Measurements from ENCODE around the gene EGFL8. TPM values are rescaled to one million over a fixed set of nuclear protein-coding genes. Genes with fewer than 3 reads are reported as not detected.

EGFL8 gene
- total and polyA plus RNA-seq, 9 of the 15 experiments (the other 6 are each of a cell fraction or from before 2014, with no cell fraction given): 2.2 to 47.4 (median 14.2) TPM

GRCh38 chr6:32153564-32154513, 10.6 kb upstream of the EGFL8 start, which contains the start of gene PPT2 (continued):
- no peak for TF ChIP-seq ZNF124 (CRISPR knock-in tag; IDR thresholded peaks at IDR 0.05)
- no peak for TF ChIP-seq NR4A1 (CRISPR knock-in tag; IDR thresholded peaks at IDR 0.05)
- TF ChIP-seq NR4A1 (tag; IDR thresholded peaks at IDR 0.05): 0 out of 2 replicates have a peak, but pooled peaks have one; percentile 19
- TF ChIP-seq RUNX1 (IDR thresholded peaks at IDR 0.05; ENCODE audit: low read depth): no peak
- no peak for TF ChIP-seq ZNF3 (CRISPR knock-in tag; IDR thresholded peaks at IDR 0.05)
- TF ChIP-seq DEAF1 (CRISPR knock-in tag; IDR thresholded peaks at IDR 0.05): no peak
- TF ChIP-seq ZNF431 (CRISPR knock-in tag; IDR thresholded peaks at IDR 0.05): peak; percentile 62
- TF ChIP-seq SIRT6 (IDR thresholded peaks at IDR 0.05; ENCODE audit: low read depth, low read length): no peak
- TF ChIP-seq ZNF239 (CRISPR knock-in tag; IDR thresholded peaks at IDR 0.05): no peak; the same call in 1 of the 2 replicates
- no peak for TF ChIP-seq ELF2 (CRISPR knock-in tag; IDR thresholded peaks at IDR 0.05)
- no peak for TF ChIP-seq ZNF75A (CRISPR knock-in tag; IDR thresholded peaks at IDR 0.05)
- no peak for TF ChIP-seq ZNF263 (CRISPR knock-in tag; IDR thresholded peaks at IDR 0.05; ENCODE audit: borderline replicate concordance)
- no peak; the same call in none of the 2 replicates for TF ChIP-seq MTA3 (IDR thresholded peaks at IDR 0.05; ENCODE audit: borderline replicate concordance)
- TF ChIP-seq TBP (optimal IDR thresholded peaks at IDR 0.05; ENCODE audit: low read depth, low read length): peak; percentile 71
- TF ChIP-seq L3MBTL2 (IDR thresholded peaks at IDR 0.05): no peak; the same call in 1 of the 2 replicates
- TF ChIP-seq TSC22D4 (tag; IDR thresholded peaks at IDR 0.05): no peak
- TF ChIP-seq MBD1 (CRISPR knock-in tag; IDR thresholded peaks at IDR 0.05): no peak
- peak; percentile 11; the same call in 1 of the 2 replicates for TF ChIP-seq POLR2AphosphoS2 (IDR thresholded peaks at IDR 0.05; ENCODE audit: low read length)
- TF ChIP-seq MTF1 (CRISPR knock-in tag; IDR thresholded peaks at IDR 0.05; ENCODE audit: borderline replicate concordance): no peak
- TF ChIP-seq ZNF707 (CRISPR knock-in tag; conservative IDR thresholded peaks at IDR 0.05): no peak
- TF ChIP-seq ASH1L (IDR thresholded peaks at IDR 0.05; ENCODE audit: borderline replicate concordance, low read depth, partially characterized antibody): peak; percentile 71
- TF ChIP-seq SAP30 (IDR thresholded peaks at IDR 0.05; ENCODE audit: borderline replicate concordance, insufficient read depth, low read depth, low read length, poor library complexity, severe bottlenecking): no peak
- TF ChIP-seq ZNF766 (CRISPR knock-in tag; conservative IDR thresholded peaks at IDR 0.05): 0 out of 2 replicates have a peak, but pooled peaks have one; percentile 16
- peak; percentile 15 to 30; a peak in 3 of 4 replicates for TF ChIP-seq RAD21 (CRISPR knock-in tag; conservative IDR thresholded peaks at IDR 0.05 in 1 of 2, IDR thresholded peaks at IDR 0.05 in 1 of 2)

Measured in K562 (cell line).